SK-N-SH treated with all-trans-retinoic acid at 6 μM for 48 hours (cell line): ENCODE measurements around the gene TPMT.

Experiments used
- ATAC-seq: fragments of 200-7000 bp; cut with Tn5 transposase; 3 replicates; pipeline ENCODE4 v1.9.1; 2020; ENCODE audit warnings: mild to moderate bottlenecking, moderate library complexity
- BACH2 ChIP-seq: fragments of 250-450 bp; sonication (Bioruptor Pico); IDR thresholded peaks from 2 replicates; pipeline ENCODE4 v1.9.0; 2021; ENCODE audit warnings: mild to moderate bottlenecking, borderline replicate concordance
- CREB5 ChIP-seq: fragments of 250-450 bp; sonication (Bioruptor Pico); IDR thresholded peaks from 2 replicates; pipeline ENCODE4 v1.5.1; 2020; ENCODE audit warnings: low read depth, mild to moderate bottlenecking, moderate library complexity
- CSDC2 ChIP-seq: fragments of 250-450 bp; sonication (Bioruptor Pico); IDR thresholded peaks from 2 replicates; pipeline ENCODE4 v1.5.0; 2020; ENCODE audit warnings: mild to moderate bottlenecking, moderate library complexity
- CSRNP3 ChIP-seq: fragments of 250-450 bp; sonication (Bioruptor Pico); IDR thresholded peaks from 2 replicates; pipeline ENCODE4 v1.5.1; 2021; ENCODE audit warnings: mild to moderate bottlenecking, moderate library complexity
- ESRRG ChIP-seq: fragments of 250-450 bp; sonication (Bioruptor Pico); IDR thresholded peaks from 2 replicates; pipeline ENCODE4 v1.6.1; 2021; ENCODE audit warnings: mild to moderate bottlenecking
- GLIS3 ChIP-seq: fragments of 250-450 bp; sonication (Bioruptor Pico); IDR thresholded peaks from 2 replicates; pipeline ENCODE4 v1.5.0; 2020; ENCODE audit warnings: mild to moderate bottlenecking, moderate library complexity
- ISL1 ChIP-seq: fragments of 250-450 bp; sonication (Bioruptor Pico); IDR thresholded peaks from 2 replicates; pipeline ENCODE4 v2.1.2; 2022; ENCODE audit warnings: mild to moderate bottlenecking, moderate library complexity
- OSR1 ChIP-seq: fragments of 250-450 bp; sonication (Bioruptor Pico); IDR thresholded peaks from 2 replicates; pipeline ENCODE4 v1.8.0; 2022; ENCODE audit warnings: moderate library complexity, mild to moderate bottlenecking, inconsistent platforms
- PATZ1 ChIP-seq: fragments of 250-450 bp; sonication (Bioruptor Pico); IDR thresholded peaks from 2 replicates; pipeline ENCODE4 v1.8.0; 2020; ENCODE audit warnings: mild to moderate bottlenecking, moderate library complexity, borderline replicate concordance
- POU6F1 ChIP-seq: fragments of 250-450 bp; sonication (Bioruptor Pico); IDR thresholded peaks from 2 replicates; pipeline ENCODE4 v1.8.0; 2021; ENCODE audit warnings: low read depth, mild to moderate bottlenecking, moderate library complexity, borderline replicate concordance
- PPARA ChIP-seq: fragments of 250-450 bp; sonication (Bioruptor Pico); IDR thresholded peaks from 2 replicates; pipeline ENCODE4 v1.5.0; 2020; ENCODE audit warnings: mild to moderate bottlenecking, borderline replicate concordance
- RARB ChIP-seq: fragments of 250-450 bp; sonication (Bioruptor Pico); IDR thresholded peaks from 2 replicates; pipeline ENCODE4 v1.8.0; 2021; ENCODE audit warnings: mild to moderate bottlenecking, moderate library complexity
- SNAI2 ChIP-seq: fragments of 250-450 bp; sonication (Bioruptor Pico); IDR thresholded peaks from 2 replicates; pipeline ENCODE4 v1.5.0; 2020; ENCODE audit warnings: mild to moderate bottlenecking, moderate library complexity
- TOX ChIP-seq: fragments of 250-450 bp; sonication (Bioruptor Pico); IDR thresholded peaks from 2 replicates; pipeline ENCODE4 v1.8.0; 2021; ENCODE audit warnings: mild to moderate bottlenecking, moderate library complexity, borderline replicate concordance
- TSHZ2 ChIP-seq: fragments of 250-450 bp; sonication (Bioruptor Pico); IDR thresholded peaks from 2 replicates; pipeline ENCODE4 v1.5.0; 2020; ENCODE audit warnings: mild to moderate bottlenecking, moderate library complexity
- ZC3H10 ChIP-seq: fragments of 250-450 bp; sonication (Bioruptor Pico); IDR thresholded peaks from 2 replicates; pipeline ENCODE4 v1.5.1; 2021; ENCODE audit warnings: mild to moderate bottlenecking, moderate library complexity
- ZFP3 ChIP-seq: fragments of 250-450 bp; sonication (Bioruptor Pico); IDR thresholded peaks from 2 replicates; pipeline ENCODE4 v1.5.0; 2020; ENCODE audit warnings: mild to moderate bottlenecking, moderate library complexity
- ZNF565 ChIP-seq: fragments of 450-650 bp; formaldehyde crosslinking; conservative IDR thresholded peaks from 2 replicates; pipeline ENCODE4 v1.5.0; 2020; ENCODE audit warnings: low read depth, mild to moderate bottlenecking, moderate library complexity

Gene TPMT

GRCh38 chr6:18088419-18089296 lies 66.2 kb downstream of the TPMT start:
- TF ChIP-seq ISL1 (CRISPR knock-in tag) (no peak), CREB5 (CRISPR knock-in tag) (no peak), PATZ1 (CRISPR knock-in tag) (no peak), BACH2 (CRISPR knock-in tag) (no peak), ZC3H10 (no peak), TSHZ2 (CRISPR knock-in tag) (no peak), SNAI2 (CRISPR knock-in tag) (no peak), OSR1 (CRISPR knock-in tag) (no peak), ESRRG (CRISPR knock-in tag) (no peak), ZNF565 (no peak), ZFP3 (CRISPR knock-in tag) (no peak), CSDC2 (CRISPR knock-in tag) (no peak), RARB (CRISPR knock-in tag) (no peak), CSRNP3 (no peak)
- ATAC-seq, result no peak

GRCh38 chr6:18087396-18088165 lies 67.3 kb downstream of the TPMT start:
- ATAC-seq, result no peak
- TF ChIP-seq ZFP3 (CRISPR knock-in tag), result no peak

- ATAC-seq, result peak; percentile 74
- TF ChIP-seq ISL1 (CRISPR knock-in tag), result peak; percentile 70
- no peak for TF ChIP-seq CSRNP3
These were observed 73.7 kb downstream of the TPMT start for GRCh38 chr6:18081025-18081668.

- no peak for ATAC-seq
- TF ChIP-seq POU6F1 (no peak), TOX (CRISPR knock-in tag) (no peak), PPARA (no peak), ZFP3 (CRISPR knock-in tag) (no peak), GLIS3 (CRISPR knock-in tag) (no peak), SNAI2 (CRISPR knock-in tag) (no peak), RARB (CRISPR knock-in tag) (no peak), PATZ1 (CRISPR knock-in tag) (no peak), OSR1 (CRISPR knock-in tag) (no peak)
These were observed 74.3 kb downstream of the TPMT start for GRCh38 chr6:18080544-18080943.
